ENCODE data around the gene GPR137B. TPM values are rescaled to one million over a fixed set of nuclear protein-coding genes. Genes with fewer than 3 reads are reported as not detected.

GPR137B gene
- total and polyA plus RNA-seq, 2 of the 13 experiments (the other 11 are each of a cell fraction or from before 2014, with no cell fraction given), result 0.31 to 0.41 TPM

GRCh38 chr1:236101233-236102200, 40.8 kb upstream of the GPR137B start (continued):
- TF ChIP-seq ZNF646 (CRISPR knock-in tag; IDR thresholded peaks at IDR 0.05), result peak; percentile 58; the same call in 1 of the 2 replicates

GRCh38 chr1:236102611-236103010, 39.7 kb upstream of the GPR137B start:
- Histone ChIP-seq H3K27me3 (ENCODE audit: control insufficient read depth in 1 of 2, insufficient read depth in 2 of 2, low read length in 2 of 2) (peaks cover 2 to 5% of the 10 kb centered on the region in 2 experiments; a peak in 1 of 5 replicates), H2AFZ (ENCODE audit: low read length) (no peak overlapping the region), H3K9me3 (ENCODE audit: low read length) (no peaks in the 10 kb centered on the region), H3K4me3 (replicated peaks in 1 of 3; ENCODE audit: insufficient read depth in 1 of 3, low read depth in 2 of 3, low read length in 3 of 3) (no peak overlapping the region), H3K27ac (ENCODE audit: extremely low read length, insufficient read depth, low read length) (no peak overlapping the region), H3K9ac (ENCODE audit: insufficient read depth, low read depth, low read length) (no peak overlapping the region), H3K36me3 (replicated peaks in 1 of 2; ENCODE audit: control insufficient read depth in 1 of 2, insufficient read depth in 2 of 2, low read length in 2 of 2) (no peaks in the 10 kb centered on the region), H3K4me2 (ENCODE audit: low read depth, low read length) (no peak overlapping the region), H3K79me2 (ENCODE audit: insufficient read depth, low read length) (no peaks in the 10 kb centered on the region), H4K20me1 (ENCODE audit: insufficient read depth, low read length) (no peaks in the 10 kb centered on the region), H3K4me1 (ENCODE audit: insufficient read depth, low read length) (peaks cover 31% of the 10 kb centered on the region)
- BruUV-seq (replicated peaks), result no TSS peak
- no peak for ATAC-seq
- WGBS (ENCODE audit: low lambda C conversion rate), result 57% methylated on average over 11 of the region's 11 CpGs
- in situ Hi-C loops (cut with HindIII; ENCODE audit: extremely low pct_ligation_motif_present, low pct_unique_long_range_greater_than_20kb) (loop anchor here (5.0 to 25.0 kb wide), 6 partner anchors 390 to 1460 kb away; no protein-coding TSS in a partner anchor), intact Hi-C loops (cut with micrococcal nuclease; ENCODE audit: unreplicated experiment) (loop anchor here (1.0 to 10.0 kb wide), 6 partner anchors 209 to 1022 kb away; no protein-coding TSS in a partner anchor)
- no peak for DNase-seq (ENCODE audit: low spot score)
- CTCF ChIA-PET (ENCODE audit: low intra/inter-chr PET ratio, low total read pairs), result no interaction called here
- no peak for FAIRE-seq
- POLR2A ChIA-PET, result no interaction called here
- TF ChIP-seq ZNF318 (CRISPR knock-in tag; IDR thresholded peaks at IDR 0.05), result no peak
- no peak for TF ChIP-seq MIXL1 (CRISPR knock-in tag; IDR thresholded peaks at IDR 0.05)
- TF ChIP-seq, protein P1, sequence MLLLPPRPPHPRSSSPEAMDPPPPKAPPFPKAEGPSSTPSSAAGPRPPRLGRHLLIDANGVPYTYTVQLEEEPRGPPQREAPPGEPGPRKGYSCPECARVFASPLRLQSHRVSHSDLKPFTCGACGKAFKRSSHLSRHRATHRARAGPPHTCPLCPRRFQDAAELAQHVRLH (CRISPR knock-in tag; IDR thresholded peaks at IDR 0.05; ENCODE audit: borderline replicate concordance, low read depth), result no peak
- TF ChIP-seq HDAC2 (CRISPR knock-in tag; IDR thresholded peaks at IDR 0.05), result no peak

Data from HepG2 (cell line).